ENCODE measurements around the gene THPO.

The THPO gene

GRCh38 chr3:184414418-184415202 lies 36.6 kb upstream of the THPO start:
- TF ChIP-seq ARNTL (CRISPR knock-in tag; IDR thresholded peaks at IDR 0.05; ENCODE audit: borderline replicate concordance, low read depth) (no peak), PATZ1 (CRISPR knock-in tag; IDR thresholded peaks at IDR 0.05; ENCODE audit: borderline replicate concordance) (no peak), TCF4 (CRISPR knock-in tag; IDR thresholded peaks at IDR 0.05; ENCODE audit: borderline replicate concordance) (no peak), CSDC2 (CRISPR knock-in tag; IDR thresholded peaks at IDR 0.05) (no peak), ZNF8 (CRISPR knock-in tag; IDR thresholded peaks at IDR 0.05) (no peak), PPARA (CRISPR knock-in tag; IDR thresholded peaks at IDR 0.05; ENCODE audit: borderline replicate concordance) (no peak), ZFP3 (CRISPR knock-in tag; IDR thresholded peaks at IDR 0.05) (no peak), ESRRG (CRISPR knock-in tag; IDR thresholded peaks at IDR 0.05) (no peak), RARB (CRISPR knock-in tag; IDR thresholded peaks at IDR 0.05) (no peak), TSHZ2 (CRISPR knock-in tag; IDR thresholded peaks at IDR 0.05) (no peak), ZFP30 (CRISPR knock-in tag; IDR thresholded peaks at IDR 0.05) (no peak)
- no peak for ATAC-seq

GRCh38 chr3:184409946-184410500 lies 32.0 kb upstream of the THPO start:
- TF ChIP-seq TSHZ2 (CRISPR knock-in tag; IDR thresholded peaks at IDR 0.05) = no peak
- no peak for TF ChIP-seq CREB5 (CRISPR knock-in tag; IDR thresholded peaks at IDR 0.05; ENCODE audit: low read depth)
- TF ChIP-seq SNAI2 (CRISPR knock-in tag; IDR thresholded peaks at IDR 0.05) = no peak
- no peak for TF ChIP-seq POU6F1 (CRISPR knock-in tag; IDR thresholded peaks at IDR 0.05; ENCODE audit: borderline replicate concordance, low read depth)
- no peak for TF ChIP-seq ZNF70 (CRISPR knock-in tag; IDR thresholded peaks at IDR 0.05)
- TF ChIP-seq ZNF8 (CRISPR knock-in tag; IDR thresholded peaks at IDR 0.05) = no peak
- no peak for TF ChIP-seq ZFP30 (CRISPR knock-in tag; IDR thresholded peaks at IDR 0.05)
- TF ChIP-seq ARNTL (CRISPR knock-in tag; IDR thresholded peaks at IDR 0.05; ENCODE audit: borderline replicate concordance, low read depth) = no peak
- TF ChIP-seq CSRNP3 (CRISPR knock-in tag; IDR thresholded peaks at IDR 0.05) = no peak
- TF ChIP-seq CSDC2 (CRISPR knock-in tag; IDR thresholded peaks at IDR 0.05) = no peak
- TF ChIP-seq TOX (CRISPR knock-in tag; IDR thresholded peaks at IDR 0.05; ENCODE audit: borderline replicate concordance) = no peak
- no peak for TF ChIP-seq GLIS3 (CRISPR knock-in tag; IDR thresholded peaks at IDR 0.05)
- no peak for TF ChIP-seq ZFP3 (CRISPR knock-in tag; IDR thresholded peaks at IDR 0.05)
- TF ChIP-seq OSR1 (CRISPR knock-in tag; IDR thresholded peaks at IDR 0.05) = no peak
- TF ChIP-seq ISL1 (CRISPR knock-in tag; IDR thresholded peaks at IDR 0.05) = no peak

More at GRCh38 chr3:184409946-184410500, 32.0 kb upstream of the THPO start:
- no peak for ATAC-seq

Data from SK-N-SH treated with all-trans-retinoic acid at 6 μM for 48 hours (cell line).